Measurements from ENCODE around the gene STX11.

DNA sequence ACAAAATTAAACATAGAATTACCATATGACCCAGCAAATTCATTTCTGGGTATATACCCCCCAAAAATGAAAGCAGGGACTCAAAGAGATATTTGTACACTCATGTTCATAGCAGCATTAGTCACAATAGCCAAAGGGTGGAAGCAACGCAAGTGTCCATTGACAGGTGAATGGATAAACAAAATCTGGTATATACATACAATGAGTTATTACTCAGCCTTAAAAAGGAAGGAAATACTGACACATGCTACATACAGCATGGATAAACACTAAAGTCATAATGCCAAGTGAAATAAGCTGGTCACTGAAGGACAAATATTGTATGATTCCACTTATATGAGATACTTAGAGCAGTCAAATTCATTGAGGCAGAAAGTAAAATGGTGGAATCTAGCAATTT lies 5.3 kb upstream of the STX11 start:
- TF ChIP-seq, protein P1, sequence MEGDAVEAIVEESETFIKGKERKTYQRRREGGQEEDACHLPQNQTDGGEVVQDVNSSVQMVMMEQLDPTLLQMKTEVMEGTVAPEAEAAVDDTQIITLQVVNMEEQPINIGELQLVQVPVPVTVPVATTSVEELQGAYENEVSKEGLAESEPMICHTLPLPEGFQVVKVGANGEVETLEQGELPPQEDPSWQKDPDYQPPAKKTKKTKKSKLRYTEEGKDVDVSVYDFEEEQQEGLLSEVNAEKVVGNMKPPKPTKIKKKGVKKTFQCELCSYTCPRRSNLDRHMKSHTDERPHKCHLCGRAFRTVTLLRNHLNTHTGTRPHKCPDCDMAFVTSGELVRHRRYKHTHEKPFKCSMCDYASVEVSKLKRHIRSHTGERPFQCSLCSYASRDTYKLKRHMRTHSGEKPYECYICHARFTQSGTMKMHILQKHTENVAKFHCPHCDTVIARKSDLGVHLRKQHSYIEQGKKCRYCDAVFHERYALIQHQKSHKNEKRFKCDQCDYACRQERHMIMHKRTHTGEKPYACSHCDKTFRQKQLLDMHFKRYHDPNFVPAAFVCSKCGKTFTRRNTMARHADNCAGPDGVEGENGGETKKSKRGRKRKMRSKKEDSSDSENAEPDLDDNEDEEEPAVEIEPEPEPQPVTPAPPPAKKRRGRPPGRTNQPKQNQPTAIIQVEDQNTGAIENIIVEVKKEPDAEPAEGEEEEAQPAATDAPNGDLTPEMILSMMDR (IDR thresholded peaks at IDR 0.05): no peak
- TF ChIP-seq POLR2A (IDR thresholded peaks at IDR 0.05): no peak
- TF ChIP-seq POLR2AphosphoS5 (IDR thresholded peaks at IDR 0.05): no peak
- TF ChIP-seq EP300 (IDR thresholded peaks at IDR 0.05; ENCODE audit: low read depth): no peak
